Esophagus muscularis mucosa (tissue), 4 donors: ENCODE measurements around the gene UMPS. TPM values are rescaled to one million over a fixed set of nuclear protein-coding genes. Genes with fewer than 3 reads are reported as not detected.

Experiments
- DNase-seq: peaks from one replicate; pipeline ENCODE4 v3.0.0-alpha.2; 2017; ENCODE audit errors: extremely low spot score
- H3K27ac ChIP-seq, 4 donors: fragments of 200-600 bp; sonication (generic); replicated peaks in 1 of 4; 1 replicate in 3 of 4; 2 replicates in 1 of 4; pipeline ENCODE4 v1.5.1; 2016 to 2019; ENCODE audit warnings: mild to moderate bottlenecking in 1 of 4
- H3K27me3 ChIP-seq, 4 donors: fragments of 200-600 bp; sonication (generic); one replicate each; pipeline versions ENCODE4 v1.5.1 to v1.6.0; 2016 to 2019
- H3K36me3 ChIP-seq, 4 donors: fragments of 200-600 bp; sonication (generic); one replicate each; pipeline ENCODE4 v1.5.1; 2016 to 2019
- H3K4me1 ChIP-seq, 4 donors: fragments of 200-600 bp; sonication (generic); one replicate each; pipeline ENCODE4 v1.5.1; 2016 to 2019
- H3K4me3 ChIP-seq, 4 donors: fragments of 200-600 bp; sonication (generic); 1 replicate in 2 of 4; 2 replicates in 2 of 4; pipeline ENCODE4 v1.5.1; 2016 to 2019; ENCODE audit warnings: mild to moderate bottlenecking in 4 of 4, moderate library complexity in 1 of 4
- H3K9me3 ChIP-seq, 4 donors: fragments of 200-600 bp; sonication (generic); 1 replicate in 3 of 4; 2 replicates in 1 of 4; pipeline ENCODE4 v1.5.1; 2016 to 2019
- EP300 ChIP-seq: sonication (generic); formaldehyde crosslinking; IDR thresholded peaks from one replicate; pipeline ENCODE4 v1.6.1; 2017; ENCODE audit warnings: antibody characterized with exemption
- POLR2A ChIP-seq: fragments of 450-650 bp; IDR thresholded peaks from one replicate; pipeline ENCODE4 v1.6.1; 2017; ENCODE audit warnings: antibody characterized with exemption, moderate library complexity, mild to moderate bottlenecking, low read depth
- POLR2AphosphoS5 ChIP-seq, 2 donors: sonication (generic); formaldehyde crosslinking; IDR thresholded peaks; one replicate each; pipeline ENCODE4 v1.6.1; 2017; ENCODE audit warnings: antibody characterized with exemption in 2 of 2
- WGBS: methylation state at CpG from one replicate; pipeline ENCODE4 v1.1.5; 2018; 5-methylcytosine and 5-hydroxymethylcytosine counted together
- intact Hi-C: fragments of 100-400 bp; cut with DNase I; formaldehyde crosslinking; loops from one replicate; pipeline ENCODE4 v1.15.1; 2023
- total RNA-seq, 4 donors: library from RNA; depleted of rRNA; stranded (reverse); fragments of >200 nt; gene quantifications; one replicate each; pipeline versions ENCODE4 v1.1.0 to v1.2.1, GENCODE V29; 2016
- TF ChIP-seq, protein P1 (sequence below), 3 experiments: fragments of 200-600 bp in 2 of 3; fragments of 450-650 bp in 1 of 3; sonication (generic) in 2 of 3; IDR thresholded peaks; one replicate each; pipeline ENCODE4 v1.5.1; 2017 to 2019; ENCODE audit warnings: antibody characterized with exemption in 3 of 3, mild to moderate bottlenecking in 2 of 3, moderate library complexity in 1 of 3

UMPS gene
- total RNA-seq, 4 donors from 2014 or later = 9.1 to 34.3 (median 21.1) TPM

GRCh38 chr3:124791142-124791541 lies 60.9 kb downstream of the UMPS start:
- no peak overlapping the region for H3K4me3 ChIP-seq
- intact Hi-C loops = no loop called here
- no peak for TF ChIP-seq POLR2A
- TF ChIP-seq, protein P1, sequence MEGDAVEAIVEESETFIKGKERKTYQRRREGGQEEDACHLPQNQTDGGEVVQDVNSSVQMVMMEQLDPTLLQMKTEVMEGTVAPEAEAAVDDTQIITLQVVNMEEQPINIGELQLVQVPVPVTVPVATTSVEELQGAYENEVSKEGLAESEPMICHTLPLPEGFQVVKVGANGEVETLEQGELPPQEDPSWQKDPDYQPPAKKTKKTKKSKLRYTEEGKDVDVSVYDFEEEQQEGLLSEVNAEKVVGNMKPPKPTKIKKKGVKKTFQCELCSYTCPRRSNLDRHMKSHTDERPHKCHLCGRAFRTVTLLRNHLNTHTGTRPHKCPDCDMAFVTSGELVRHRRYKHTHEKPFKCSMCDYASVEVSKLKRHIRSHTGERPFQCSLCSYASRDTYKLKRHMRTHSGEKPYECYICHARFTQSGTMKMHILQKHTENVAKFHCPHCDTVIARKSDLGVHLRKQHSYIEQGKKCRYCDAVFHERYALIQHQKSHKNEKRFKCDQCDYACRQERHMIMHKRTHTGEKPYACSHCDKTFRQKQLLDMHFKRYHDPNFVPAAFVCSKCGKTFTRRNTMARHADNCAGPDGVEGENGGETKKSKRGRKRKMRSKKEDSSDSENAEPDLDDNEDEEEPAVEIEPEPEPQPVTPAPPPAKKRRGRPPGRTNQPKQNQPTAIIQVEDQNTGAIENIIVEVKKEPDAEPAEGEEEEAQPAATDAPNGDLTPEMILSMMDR (IDR thresholded peaks at IDR 0.05) = no peak
- no peak for TF ChIP-seq POLR2AphosphoS5 (IDR thresholded peaks at IDR 0.05)
- no peak for TF ChIP-seq EP300
- peak overlapping the region; percentile 32 to 62 (median 46) for H3K27ac ChIP-seq
- 72% methylated on average over 4 of the region's 4 CpGs for WGBS
- H3K36me3 ChIP-seq = peaks cover 2 to 34% (median 22%) of the 10 kb centered on the region in 4 donors
- H3K9me3 ChIP-seq = no peaks in the 10 kb centered on the region
- H3K4me1 ChIP-seq = peaks cover 33 to 49% (median 38%) of the 10 kb centered on the region in 4 donors
- no peak for DNase-seq
- H3K27me3 ChIP-seq = no peaks in the 10 kb centered on the region

- Histone ChIP-seq H3K27me3 (no peaks in the 10 kb centered on the region), H3K27ac (peak overlapping the region; percentile 32 to 62 (median 46)), H3K4me3 (no peak overlapping the region), H3K36me3 (peaks cover 6 to 39% (median 27%) of the 10 kb centered on the region in 4 donors), H3K9me3 (no peaks in the 10 kb centered on the region), H3K4me1 (peaks cover 28 to 44% (median 33%) of the 10 kb centered on the region in 4 donors)
- no peak for DNase-seq
- 68% methylated on average over 8 of the region's 8 CpGs for WGBS
- peak in 1 of 2 donors; percentile 21 for TF ChIP-seq POLR2AphosphoS5 (IDR thresholded peaks at IDR 0.05)
- no peak for TF ChIP-seq POLR2A
- TF ChIP-seq, protein P1 (IDR thresholded peaks at IDR 0.05) = no peak
- no peak for TF ChIP-seq EP300
- intact Hi-C loops = no loop called here
Observed at GRCh38 chr3:124791639-124792151, 61.4 kb downstream of the UMPS start.

DNA sequence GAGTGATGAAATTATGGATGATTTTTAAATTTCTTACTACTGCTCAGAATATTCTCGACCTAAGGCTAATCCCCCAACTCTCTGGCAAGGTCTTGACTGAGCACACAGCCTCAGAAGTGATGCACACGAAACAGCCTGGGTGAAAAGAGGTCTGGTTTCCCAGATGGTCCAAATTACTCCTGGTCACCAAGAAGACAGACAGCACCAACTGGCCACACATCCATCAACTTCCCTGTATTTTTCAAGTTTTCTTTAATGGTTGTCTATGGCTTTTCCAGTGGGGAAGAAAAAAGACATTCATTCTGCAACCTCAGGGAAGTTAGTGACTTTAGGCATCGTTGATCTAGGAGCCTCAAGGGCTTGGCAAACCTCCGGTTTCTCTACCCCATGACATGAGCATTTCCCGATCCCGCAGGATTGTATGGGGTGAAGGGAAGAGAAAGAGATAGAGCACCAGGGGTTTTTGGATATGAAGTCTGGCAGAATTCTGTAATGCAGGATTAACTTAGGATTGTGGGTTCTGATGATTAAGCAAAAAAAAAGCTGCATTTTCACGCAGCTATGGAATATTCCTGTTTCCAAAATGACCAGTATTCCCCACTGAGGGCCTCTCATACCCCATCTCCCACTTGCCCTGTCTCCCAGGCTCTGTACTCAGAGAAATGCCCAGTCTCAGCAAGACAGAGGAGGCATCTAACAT lies 62.2 kb downstream of the UMPS start:
- Histone ChIP-seq H3K27me3 (no peaks in the 10 kb centered on the region), H3K4me3 (no peak overlapping the region), H3K36me3 (peaks cover 6 to 47% (median 32%) of the 10 kb centered on the region in 4 donors), H3K4me1 (peaks cover 20 to 36% (median 25%) of the 10 kb centered on the region in 4 donors), H3K9me3 (no peaks in the 10 kb centered on the region), H3K27ac (peak overlapping the region in 3 of 4 donors; percentile 32 to 62 (median 42))
- no peak for TF ChIP-seq POLR2A
- no peak for TF ChIP-seq EP300
- TF ChIP-seq, protein P1 (IDR thresholded peaks at IDR 0.05) = no peak
- TF ChIP-seq POLR2AphosphoS5 (IDR thresholded peaks at IDR 0.05) = no peak
- intact Hi-C loops = no loop called here
- DNase-seq = no peak
- 94% methylated on average over 7 of the region's 7 CpGs for WGBS

DNA sequence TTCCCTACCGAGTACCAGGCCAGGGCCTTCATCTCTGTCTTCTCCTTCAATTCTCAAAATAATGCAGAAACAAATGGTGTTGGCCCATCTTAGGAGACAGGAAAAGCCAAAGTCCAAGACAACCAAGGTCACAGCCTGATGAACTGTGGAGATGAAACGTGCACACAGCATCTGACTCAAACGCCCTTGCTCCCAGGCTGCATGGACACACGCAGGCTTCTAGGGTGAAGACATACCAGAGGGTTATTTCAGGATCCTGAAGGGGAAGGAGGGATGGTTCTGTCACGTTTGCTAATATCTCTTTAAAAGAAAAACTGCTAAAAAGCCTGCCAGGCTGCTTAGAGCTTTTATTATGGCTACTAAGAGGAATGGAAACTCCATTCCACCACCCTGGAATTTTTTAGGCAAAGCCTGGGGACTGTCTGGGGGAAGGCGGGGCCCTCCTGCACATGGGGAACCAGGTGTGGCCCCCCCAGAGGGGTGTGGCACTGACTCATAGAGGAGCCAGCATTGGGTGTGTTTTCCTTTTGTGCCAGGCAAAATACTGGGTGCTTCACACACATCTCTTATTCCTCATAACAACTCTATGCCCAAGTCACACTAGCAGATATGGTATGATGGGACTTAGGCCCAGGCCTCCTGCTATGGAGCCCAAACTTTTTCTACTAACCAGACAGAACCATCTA lies 62.9 kb downstream of the UMPS start:
- H3K27ac ChIP-seq = peak overlapping the region in 2 of 4 donors; percentile 32 to 62
- no peak for DNase-seq
- 77% methylated on average over 6 of the region's 6 CpGs for WGBS
- H3K4me1 ChIP-seq = peaks cover 13 to 29% (median 18%) of the 10 kb centered on the region in 4 donors
- TF ChIP-seq POLR2A = no peak
- TF ChIP-seq EP300 = no peak
- TF ChIP-seq, protein P1 (IDR thresholded peaks at IDR 0.05) = no peak
- no peak for TF ChIP-seq POLR2AphosphoS5 (IDR thresholded peaks at IDR 0.05)
- H3K27me3 ChIP-seq = no peaks in the 10 kb centered on the region
- no peaks in the 10 kb centered on the region for H3K9me3 ChIP-seq
- H3K36me3 ChIP-seq = peaks cover 6 to 48% (median 33%) of the 10 kb centered on the region in 4 donors
- intact Hi-C loops = no loop called here
- no peak overlapping the region for H3K4me3 ChIP-seq
